Activated CD4-positive, alpha-beta T cell treated with anti-CD3 and anti-CD28 coated beads, Interleukin-2, amount 50 U/mL, for 4 hours (primary cell): ENCODE data around the gene DESI1.
"Not testable (repeated sequence)": the region's sequence is repeated elsewhere in the genome, so short reads cannot be mapped to it uniquely, and the experiment has no call there.

ENCODE experiments used
- DNase-seq, 2 experiments: peaks; one replicate each; pipeline ENCODE4 v3.0.0-alpha.2; 2020

The DESI1 gene

DNA sequence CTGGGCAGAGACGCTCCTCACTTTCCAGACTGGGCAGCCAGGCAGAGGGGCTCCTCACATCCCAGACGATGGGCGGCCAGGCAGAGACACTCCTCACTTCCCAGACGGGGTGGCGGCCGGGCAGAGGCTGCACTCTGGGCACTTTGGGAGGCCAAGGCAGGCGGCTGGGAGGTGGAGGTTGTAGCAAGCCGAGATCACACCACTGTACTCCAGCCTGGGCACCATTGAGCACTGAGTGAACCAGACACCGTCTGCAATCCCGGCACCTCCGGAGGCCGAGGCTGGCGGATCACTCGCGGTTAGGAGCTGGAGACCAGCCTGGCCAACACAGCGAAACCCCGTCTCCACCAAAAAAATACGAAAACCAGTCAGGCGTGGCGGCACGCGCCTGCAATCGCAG lies 10.8 kb upstream of the DESI1 start:
- not testable (repeated sequence) for DNase-seq

GRCh38 chr22:41631115-41631514 lies 10.3 kb upstream of the DESI1 start:
- not testable (repeated sequence) for DNase-seq

GRCh38 chr22:41625577-41625976 lies 4.7 kb upstream of the DESI1 start:
- no peak for DNase-seq

GRCh38 chr22:41621911-41622179 lies 1.0 kb upstream of the DESI1 start:
- DNase-seq = no peak

GRCh38 chr22:41621099-41621910 lies 462 bp upstream of the DESI1 start, which contains the start of gene XRCC6:
TSS of gene XRCC6 (plus strand) at chr22:41621295. CDS start at chr22:41622005, 710 bp downstream.
- peak; percentile 100 for DNase-seq

- DNase-seq = peak; percentile 43 to 47
Observed at GRCh38 chr22:41619979-41620588, 759 bp downstream of the DESI1 start.

DNA sequence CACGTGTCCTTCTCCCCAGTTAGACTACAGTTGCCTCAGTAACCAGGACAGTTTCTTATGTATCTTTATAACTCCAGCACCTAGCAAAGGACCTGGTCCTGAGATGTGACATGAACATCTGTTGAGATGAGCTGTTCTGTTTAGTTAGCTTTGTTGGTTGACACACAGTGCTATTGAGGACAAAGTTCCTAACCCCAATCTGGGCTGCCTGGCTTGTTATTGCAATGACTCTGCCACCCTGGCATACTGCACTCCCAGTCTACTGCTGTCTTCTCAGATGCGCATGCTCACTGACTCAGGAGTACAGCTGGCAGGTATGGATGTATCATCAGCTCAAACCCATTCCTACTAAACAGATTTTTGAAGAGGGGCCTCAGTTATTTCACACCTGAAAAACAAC lies 7.4 kb downstream of the DESI1 start:
- DNase-seq = no peak

DNA sequence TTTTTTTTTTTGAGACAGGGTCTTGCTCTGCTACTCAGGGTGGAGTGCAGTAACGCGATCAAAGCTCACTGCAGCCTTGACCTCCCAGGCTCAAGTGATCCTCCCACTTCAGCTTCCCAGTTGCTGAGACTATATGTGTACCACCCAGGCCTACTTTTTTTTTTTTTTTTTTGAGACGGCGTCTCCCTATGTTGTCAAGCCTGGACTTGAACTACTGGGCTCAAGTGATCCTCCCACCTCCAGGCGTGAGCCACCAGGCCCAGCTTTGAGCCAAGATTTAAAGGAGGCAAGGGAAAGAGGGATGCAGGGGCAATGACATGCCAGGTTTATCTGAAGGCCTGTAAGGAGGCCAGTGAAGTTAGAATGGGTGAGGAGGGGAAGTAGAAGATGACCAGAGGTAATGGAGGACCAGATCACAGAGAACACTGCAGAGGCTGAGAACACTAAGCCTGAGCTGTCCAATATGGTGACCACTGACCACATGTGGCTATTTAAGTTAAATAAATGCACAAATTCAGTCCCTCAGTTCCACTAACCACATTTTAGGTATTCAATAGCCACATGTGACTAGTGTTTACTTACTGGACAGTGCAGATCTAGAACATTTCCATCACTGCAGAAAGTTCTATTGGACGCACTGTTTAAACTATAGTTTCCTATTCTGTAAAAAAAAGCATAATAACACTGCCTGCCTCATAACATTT lies 8.1 kb downstream of the DESI1 start:
- no peak for DNase-seq

- no peak for DNase-seq
Observed at GRCh38 chr22:41608386-41608785, 12.5 kb downstream of the DESI1 start.

DNA sequence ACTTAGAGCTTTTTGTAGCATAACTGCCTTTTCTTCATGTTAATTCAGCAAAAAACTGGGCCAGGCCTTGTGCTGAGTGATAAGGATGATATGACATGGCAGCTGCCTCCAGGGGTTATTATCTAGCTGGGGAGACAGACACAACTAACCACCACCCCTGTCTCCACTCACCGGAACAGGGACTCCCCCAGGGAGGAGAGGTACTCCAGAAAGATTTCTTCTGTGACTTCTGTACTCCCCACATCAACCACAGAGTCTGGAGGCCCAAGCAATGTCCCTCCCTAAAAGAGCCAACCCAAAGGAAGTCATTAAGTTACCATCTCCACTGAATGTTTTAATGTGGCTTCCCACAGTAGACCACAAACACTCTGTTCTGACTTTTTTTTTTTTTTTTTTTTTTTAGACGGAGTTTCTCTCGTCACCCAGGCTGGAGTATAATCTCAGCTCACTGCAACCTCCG lies 16.9 kb downstream of the DESI1 start:
- DNase-seq = peak in 1 of 2 experiments; percentile 26

GRCh38 chr22:41600976-41601375 lies 19.9 kb downstream of the DESI1 start:
- no peak for DNase-seq

- DNase-seq = no peak
Observed at GRCh38 chr22:41598891-41599635, 21.8 kb downstream of the DESI1 start.

DNA sequence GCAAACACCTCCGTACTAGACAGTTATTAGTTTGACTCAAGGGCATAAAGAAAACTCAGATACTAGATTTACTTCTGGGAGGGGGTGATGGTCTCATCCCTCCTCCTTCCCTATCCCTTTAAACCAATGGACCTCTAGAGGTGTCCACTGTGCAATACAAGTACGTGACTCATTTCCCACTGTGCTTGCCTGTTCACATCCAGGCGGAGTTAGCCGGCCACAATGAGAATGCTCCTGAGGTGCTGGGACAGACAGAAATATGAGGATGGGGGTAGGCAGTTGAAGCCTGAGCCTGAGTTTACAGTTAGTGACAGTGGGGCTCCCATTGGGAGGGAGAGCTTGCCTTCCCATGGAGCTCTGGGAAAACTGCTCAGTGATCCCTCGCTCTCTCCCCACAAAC lies 22.8 kb downstream of the DESI1 start:
- no peak for DNase-seq

GRCh38 chr22:41597635-41597953 lies 23.2 kb downstream of the DESI1 start:
- no peak for DNase-seq

- DNase-seq = no peak
Observed at GRCh38 chr22:41596776-41597634, 23.8 kb downstream of the DESI1 start.

DNA sequence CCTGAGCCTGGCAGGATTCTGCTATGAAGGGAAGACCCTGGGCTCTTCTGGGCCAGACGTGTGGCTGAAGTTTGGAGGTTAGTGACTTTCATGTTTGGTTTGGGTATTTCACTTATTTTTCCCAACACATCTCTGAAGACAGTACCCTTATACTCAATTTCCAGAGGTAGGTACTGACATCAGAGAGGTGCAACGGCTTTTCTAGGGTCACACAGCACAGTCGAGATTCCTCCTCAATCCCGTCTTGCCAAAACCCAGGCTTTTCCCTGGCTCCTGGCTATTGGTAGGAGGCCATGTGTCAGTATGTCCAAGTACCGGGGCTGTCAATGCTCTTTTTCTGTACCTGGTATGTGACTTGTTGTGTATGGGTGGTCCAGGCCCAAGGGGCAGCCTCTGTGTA lies 25.1 kb downstream of the DESI1 start:
- no peak for DNase-seq

- not testable (repeated sequence) for DNase-seq
Observed at GRCh38 chr22:41593336-41593960, 27.4 kb downstream of the DESI1 start.

DNA sequence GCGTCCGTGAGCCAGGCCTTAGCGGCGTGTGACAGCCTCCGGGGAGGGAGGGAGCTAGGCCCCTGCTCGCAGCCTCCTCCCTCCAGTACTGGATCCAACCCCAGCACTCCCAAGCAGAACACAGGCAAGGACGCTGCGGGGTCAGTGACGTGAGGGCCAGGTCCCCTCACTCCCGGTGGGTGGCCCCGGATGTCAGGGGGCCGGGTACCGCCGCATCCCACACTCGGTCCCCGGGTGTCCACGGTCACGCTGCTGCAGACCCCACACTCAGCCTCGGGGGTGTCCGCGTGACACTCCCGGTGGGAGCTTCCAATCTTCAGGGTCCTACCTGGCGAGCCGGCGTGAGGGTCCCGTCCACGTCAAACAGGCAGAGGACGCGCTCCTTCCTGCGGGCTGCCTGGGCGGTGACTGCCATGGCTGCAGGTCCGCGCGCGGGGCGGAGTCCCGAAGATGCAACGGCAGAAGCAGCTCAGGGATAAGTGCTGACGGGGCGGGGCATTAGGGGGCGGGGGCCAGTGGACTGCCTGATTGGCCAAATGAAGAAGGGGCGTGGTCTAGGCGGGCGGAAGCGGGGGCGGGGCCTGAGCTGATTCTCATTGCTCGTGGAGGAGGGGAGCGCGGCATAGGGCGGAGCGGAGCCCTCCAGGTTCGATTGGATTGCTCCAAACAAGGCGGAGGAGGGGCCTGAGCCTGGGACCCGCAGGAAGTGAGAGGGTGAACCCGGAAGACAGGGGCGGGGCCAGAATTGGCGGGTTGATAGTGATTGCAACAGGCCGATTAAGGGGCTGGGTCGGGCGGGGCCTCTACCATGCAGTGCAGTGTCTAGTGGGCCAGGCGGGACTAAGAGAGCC lies 31.2 kb downstream of the DESI1 start, which contains the start of gene PMM1:
Gene PMM1 (minus strand): TSS at position 450 of the 851 bp plus-strand sequence. CDS start 35 bp downstream, at position 415.
- peak; percentile 100 for DNase-seq

GRCh38 chr22:41587347-41587723 lies 33.5 kb downstream of the DESI1 start:
- no peak for DNase-seq

GRCh38 chr22:41585898-41586297 lies 34.9 kb downstream of the DESI1 start:
- DNase-seq = no peak

- DNase-seq = no peak
Observed at GRCh38 chr22:41584881-41585280, 36.0 kb downstream of the DESI1 start.
